NCI-H1417 (cell line): ENCODE results near the gene TMC1.
"Not testable (repeated sequence)": the region's sequence is repeated elsewhere in the genome, so short reads cannot be mapped to it uniquely, and the experiment has no call there.

Experiments used
- DNase-seq, 3 experiments: peaks; one replicate each; lab custom pipeline; 2025; lab: John Stamatoyannopoulos, UW

The TMC1 gene

GRCh38 chr9:72763022-72763421 lies 241.6 kb downstream of the TMC1 start:
- no peak for DNase-seq

- DNase-seq: no peak
These were observed 248.1 kb downstream of the TMC1 start for GRCh38 chr9:72769546-72769945.

- no peak for DNase-seq
These were observed 251.3 kb downstream of the TMC1 start for GRCh38 chr9:72772661-72773060.

- no peak for DNase-seq
These were observed 252.2 kb downstream of the TMC1 start for GRCh38 chr9:72773570-72773969.

GRCh38 chr9:72775570-72775969 lies 254.2 kb downstream of the TMC1 start:
- DNase-seq: no peak

GRCh38 chr9:72779614-72780013 lies 258.2 kb downstream of the TMC1 start:
- no peak for DNase-seq

- no peak for DNase-seq
These were observed 265.5 kb downstream of the TMC1 start for GRCh38 chr9:72786948-72787347.

- DNase-seq: no peak
These were observed 267.7 kb downstream of the TMC1 start for GRCh38 chr9:72788966-72789735.

- DNase-seq: no peak
These were observed 268.5 kb downstream of the TMC1 start for GRCh38 chr9:72789885-72790284.

GRCh38 chr9:72790989-72791388 lies 269.6 kb downstream of the TMC1 start:
- no peak for DNase-seq

GRCh38 chr9:72791436-72791835 lies 270.0 kb downstream of the TMC1 start:
- DNase-seq: no peak

- no peak for DNase-seq
These were observed 273.5 kb downstream of the TMC1 start for GRCh38 chr9:72794946-72795345.

GRCh38 chr9:72800328-72800994 lies 279.1 kb downstream of the TMC1 start:
- DNase-seq: no peak

GRCh38 chr9:72805238-72805637 lies 283.8 kb downstream of the TMC1 start:
- DNase-seq: no peak

GRCh38 chr9:72806313-72806809 lies 285.0 kb downstream of the TMC1 start:
- DNase-seq: not testable (repeated sequence)

GRCh38 chr9:72807765-72808445 lies 286.5 kb downstream of the TMC1 start:
- DNase-seq: no peak

- no peak for DNase-seq
These were observed 287.0 kb downstream of the TMC1 start for GRCh38 chr9:72808446-72808768.

GRCh38 chr9:72809586-72809985 lies 288.2 kb downstream of the TMC1 start:
- DNase-seq: peak in 1 of 3 experiments; percentile 53

- peak in 1 of 3 experiments; percentile 1 for DNase-seq
These were observed 291.2 kb downstream of the TMC1 start for GRCh38 chr9:72812559-72813111.

- no peak for DNase-seq
These were observed 292.1 kb downstream of the TMC1 start for GRCh38 chr9:72813544-72813943.

GRCh38 chr9:72814083-72814597 lies 292.7 kb downstream of the TMC1 start:
- no peak for DNase-seq

- no peak for DNase-seq
These were observed 295.3 kb downstream of the TMC1 start for GRCh38 chr9:72816666-72817065.
